Effector CD4-positive, alpha-beta T cell (primary cell): ENCODE measurements around the gene WDR90.

Experiments used
- DNase-seq: peaks from one replicate; pipeline ENCODE4 v3.0.0-alpha.2; 2020

Gene WDR90

GRCh38 chr16:661184-661821, 12.1 kb downstream of the WDR90 start:
- DNase-seq: no peak

- no peak for DNase-seq
These were observed 12.9 kb downstream of the WDR90 start for GRCh38 chr16:662095-662494.

GRCh38 chr16:662597-662996, 13.4 kb downstream of the WDR90 start:
- no peak for DNase-seq

- DNase-seq: no peak
These were observed 17.4 kb downstream of the WDR90 start for GRCh38 chr16:666572-666971.

GRCh38 chr16:667113-667779, 18.1 kb downstream of the WDR90 start:
- no peak for DNase-seq

GRCh38 chr16:667780-668518, 18.8 kb downstream of the WDR90 start, which contains the start of gene RHOT2:
RHOT2 (plus strand) TSS chr16:668132; CDS start chr16:668200, 68 bp downstream.
- DNase-seq: peak; percentile 83

GRCh38 chr16:668519-669171, 19.5 kb downstream of the WDR90 start:
- DNase-seq: no peak

- no peak for DNase-seq
These were observed 20.5 kb downstream of the WDR90 start for GRCh38 chr16:669666-670065.

GRCh38 chr16:670485-671352, 21.6 kb downstream of the WDR90 start:
- DNase-seq: no peak

GRCh38 chr16:671353-672131, 22.4 kb downstream of the WDR90 start:
- DNase-seq: no peak

- DNase-seq: no peak
These were observed 23.2 kb downstream of the WDR90 start for GRCh38 chr16:672371-672770.

- no peak for DNase-seq
These were observed 23.7 kb downstream of the WDR90 start for GRCh38 chr16:672851-673250.

GRCh38 chr16:673399-673991, 24.3 kb downstream of the WDR90 start:
- no peak for DNase-seq

- no peak for DNase-seq
These were observed 25.2 kb downstream of the WDR90 start for GRCh38 chr16:674214-674881.

GRCh38 chr16:674968-675883, 26.1 kb downstream of the WDR90 start, which contains the start of gene RHBDL1:
RHBDL1 (plus strand) TSS chr16:675671; CDS start chr16:675791, 120 bp downstream.
- no peak for DNase-seq

- DNase-seq: no peak
These were observed 26.9 kb downstream of the WDR90 start for GRCh38 chr16:675884-676564.

- no peak for DNase-seq
These were observed 27.4 kb downstream of the WDR90 start for GRCh38 chr16:676565-676902.

GRCh38 chr16:676913-677312, 27.7 kb downstream of the WDR90 start:
- no peak for DNase-seq
